Measurements from ENCODE around the gene TSPAN14. TPM values are rescaled to one million over a fixed set of nuclear protein-coding genes. Genes with fewer than 3 reads are reported as not detected.
"Not testable (repeated sequence)": the region's sequence is repeated elsewhere in the genome, so short reads cannot be mapped to it uniquely, and the experiment has no call there.

The TSPAN14 gene
- total and polyA plus RNA-seq, 4 donors: 19.8 to 82.5 (median 55.6) TPM

DNA sequence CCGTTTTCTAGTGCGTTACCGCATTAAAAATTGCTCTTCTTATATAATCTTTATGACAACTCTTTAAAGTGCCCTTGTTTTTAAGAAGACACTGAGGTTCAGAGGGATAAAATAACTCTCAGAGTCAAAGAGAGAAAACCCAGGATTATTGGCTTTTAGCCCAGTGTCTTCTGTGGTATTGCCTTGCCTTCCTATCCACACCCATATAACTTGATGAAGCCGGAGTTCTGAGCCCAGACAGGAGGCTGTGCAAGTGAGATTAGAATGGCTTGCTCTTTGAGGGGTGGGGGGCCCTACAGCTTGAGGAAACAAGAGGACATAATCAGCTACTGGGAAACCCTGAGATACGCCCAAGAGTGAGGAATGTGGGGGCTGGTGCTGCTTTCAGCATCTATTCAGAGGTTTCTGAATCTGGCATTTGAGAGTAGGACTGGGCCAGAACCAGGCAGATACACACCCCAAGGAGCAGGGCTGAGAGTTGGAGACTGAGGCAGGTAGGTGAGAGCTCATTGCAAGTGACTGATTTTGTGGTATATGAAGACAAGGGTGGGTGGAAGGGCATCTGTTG is 43.4 kb upstream of the TSPAN14 start:
- peaks cover 62% of the 10 kb centered on the region for H3K4me1 ChIP-seq (ENCODE audit: control insufficient read depth, insufficient read depth, low read length)
- H3K9me3 ChIP-seq (ENCODE audit: control insufficient read depth, insufficient read depth, low read length): no peaks in the 10 kb centered on the region
- 83% methylated on average over 1 of the region's 5 CpGs for WGBS (ENCODE audit: insufficient coverage)
- H3K27ac ChIP-seq (ENCODE audit: low read depth, low read length): no peak overlapping the region
- peak overlapping the region; percentile 80 for H3K4me3 ChIP-seq (ENCODE audit: low read depth, low read length)
- DNase-seq (ENCODE audit: low read depth in 4 of 6, low spot score in 6 of 6): peak in 1 of 6 donors; percentile 35
- peaks cover 5% of the 10 kb centered on the region for H3K36me3 ChIP-seq (ENCODE audit: control insufficient read depth, insufficient read depth, low read length)
- H3K27me3 ChIP-seq (ENCODE audit: control insufficient read depth, insufficient read depth, low read length): no peaks in the 10 kb centered on the region

DNA sequence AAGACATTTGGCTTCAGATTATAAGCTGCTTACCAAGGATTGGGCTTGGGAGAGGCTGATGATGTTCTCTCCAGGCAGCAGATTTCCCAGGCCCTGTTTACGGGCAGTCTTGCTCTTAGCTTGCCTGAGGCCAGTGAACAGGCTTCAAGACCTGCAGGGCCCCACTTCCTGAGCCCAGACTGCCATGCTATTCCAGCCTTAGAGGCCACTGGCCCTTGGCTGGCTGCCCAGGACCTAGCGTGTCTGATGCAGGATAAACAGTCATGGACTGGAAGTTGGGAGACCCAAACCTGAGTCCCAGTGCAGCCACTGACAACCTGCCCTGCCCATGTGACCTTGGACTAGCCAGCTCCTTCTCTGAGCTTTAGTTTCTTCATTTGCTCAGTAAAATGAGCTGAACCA is 42.8 kb upstream of the TSPAN14 start:
- Histone ChIP-seq H3K27ac (ENCODE audit: low read depth, low read length) (peak overlapping the region; percentile 6), H3K4me3 (ENCODE audit: low read depth, low read length) (no peak overlapping the region), H3K36me3 (ENCODE audit: control insufficient read depth, insufficient read depth, low read length) (peaks cover 5% of the 10 kb centered on the region), H3K27me3 (ENCODE audit: control insufficient read depth, insufficient read depth, low read length) (no peaks in the 10 kb centered on the region), H3K4me1 (ENCODE audit: control insufficient read depth, insufficient read depth, low read length) (peaks cover 66% of the 10 kb centered on the region), H3K9me3 (ENCODE audit: control insufficient read depth, insufficient read depth, low read length) (no peaks in the 10 kb centered on the region)
- no peak for DNase-seq (ENCODE audit: low read depth in 4 of 6, low spot score in 6 of 6)
- 51% methylated on average over 2 of the region's 2 CpGs for WGBS (ENCODE audit: insufficient coverage)

DNA sequence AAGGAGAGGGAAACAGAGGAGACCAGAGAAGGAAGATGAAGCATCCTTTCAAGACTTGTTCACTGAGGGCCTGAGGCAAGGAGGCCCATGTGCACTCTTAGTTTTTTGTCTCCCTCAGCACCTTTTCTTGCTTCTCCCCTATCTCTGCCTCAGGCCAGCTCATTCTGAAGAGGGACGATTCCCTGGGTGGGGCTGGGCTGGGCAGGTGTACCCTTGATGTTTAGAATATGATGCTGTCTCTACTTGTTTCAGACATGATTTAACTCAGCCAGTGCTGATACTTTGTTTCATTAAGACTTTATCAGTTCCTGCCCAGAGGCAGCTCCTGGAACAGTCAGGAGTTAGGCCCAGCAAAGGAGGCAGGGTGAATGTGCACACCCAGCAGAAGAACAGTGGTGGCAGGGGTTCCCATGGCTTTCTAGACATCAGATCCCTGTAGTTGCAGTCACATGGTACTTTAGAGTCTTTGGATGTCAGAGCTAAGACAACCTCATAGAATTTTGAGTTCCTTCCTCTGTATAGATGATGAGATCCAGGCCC is 42.4 kb upstream of the TSPAN14 start:
- no peak overlapping the region for H3K4me3 ChIP-seq (ENCODE audit: low read depth, low read length)
- H3K27ac ChIP-seq (ENCODE audit: low read depth, low read length): peak overlapping the region; percentile 6
- WGBS (ENCODE audit: insufficient coverage): no CpG with 5 or more reads among the region's 1 CpG

DNA sequence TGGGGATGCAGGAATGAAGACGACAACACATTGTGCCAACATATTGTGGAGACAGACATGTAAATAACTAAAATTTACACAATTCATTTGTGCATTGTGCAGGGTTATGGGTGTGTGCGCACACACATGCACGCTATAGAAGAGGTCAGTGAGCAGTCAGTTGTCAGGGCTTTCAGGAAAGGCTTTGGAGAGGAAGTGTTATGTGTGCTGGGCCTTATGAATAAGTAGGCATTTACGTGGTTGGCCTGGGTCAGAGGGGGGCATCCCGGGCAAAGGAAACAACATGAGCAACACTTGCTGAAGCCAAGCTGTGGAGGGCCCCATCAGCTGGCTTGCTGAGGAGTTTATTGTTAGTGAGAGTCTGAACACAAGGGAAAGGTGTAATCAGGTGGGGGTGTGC is 41.6 kb upstream of the TSPAN14 start:
- Histone ChIP-seq H3K27me3 (ENCODE audit: control insufficient read depth, insufficient read depth, low read length) (no peaks in the 10 kb centered on the region), H3K9me3 (ENCODE audit: control insufficient read depth, insufficient read depth, low read length) (no peaks in the 10 kb centered on the region), H3K36me3 (ENCODE audit: control insufficient read depth, insufficient read depth, low read length) (peaks cover 5% of the 10 kb centered on the region), H3K4me1 (ENCODE audit: control insufficient read depth, insufficient read depth, low read length) (peaks cover 70% of the 10 kb centered on the region), H3K4me3 (ENCODE audit: low read depth, low read length) (no peak overlapping the region), H3K27ac (ENCODE audit: low read depth, low read length) (peak overlapping the region; percentile 73)
- WGBS (ENCODE audit: insufficient coverage): 74% methylated on average over 3 of the region's 5 CpGs
- no peak for DNase-seq (ENCODE audit: low read depth in 4 of 6, low spot score in 6 of 6)

More for the DNA sequence above, 42.4 kb upstream of the TSPAN14 start:
- DNase-seq (ENCODE audit: low read depth in 4 of 6, low spot score in 6 of 6): no peak
- Histone ChIP-seq H3K27me3 (ENCODE audit: control insufficient read depth, insufficient read depth, low read length) (no peaks in the 10 kb centered on the region), H3K36me3 (ENCODE audit: control insufficient read depth, insufficient read depth, low read length) (peaks cover 5% of the 10 kb centered on the region), H3K9me3 (ENCODE audit: control insufficient read depth, insufficient read depth, low read length) (no peaks in the 10 kb centered on the region), H3K4me1 (ENCODE audit: control insufficient read depth, insufficient read depth, low read length) (peaks cover 70% of the 10 kb centered on the region)

DNA sequence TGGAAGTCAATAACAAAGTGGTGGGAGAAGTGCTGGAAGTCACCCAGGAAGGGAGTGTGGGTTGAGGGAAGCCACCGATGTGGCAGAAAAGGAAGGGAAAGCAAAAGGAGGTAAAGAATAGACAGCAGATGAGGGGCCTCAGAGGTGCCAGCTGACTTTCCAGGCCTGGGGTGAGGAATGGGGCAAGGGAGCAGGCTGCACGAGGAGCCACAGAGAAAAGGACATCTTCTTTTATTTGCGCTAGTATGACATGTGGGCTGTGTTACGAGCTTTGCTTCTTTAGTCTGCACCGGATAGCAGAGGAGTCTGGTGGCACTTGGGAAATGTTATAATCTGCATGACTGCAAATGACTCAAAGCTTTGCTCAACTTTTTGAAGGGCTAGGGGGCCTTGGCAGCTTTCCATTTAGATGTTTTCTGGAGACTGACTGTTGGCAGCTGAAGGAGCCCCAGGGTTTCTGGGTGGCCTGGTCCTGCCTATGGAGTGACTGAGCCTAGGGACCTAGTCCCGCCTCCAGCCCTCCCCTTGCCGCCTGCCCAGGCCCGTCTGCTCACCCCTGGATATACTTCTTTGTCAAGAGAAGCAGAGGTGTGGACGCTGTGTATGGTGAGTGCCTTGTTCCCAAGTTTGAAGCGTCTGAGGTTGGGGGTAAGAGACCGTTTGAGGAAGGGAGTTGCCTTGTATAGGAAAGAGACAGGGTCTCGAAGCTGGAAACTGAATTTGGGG is 40.7 kb upstream of the TSPAN14 start:
- Histone ChIP-seq H3K36me3 (ENCODE audit: control insufficient read depth, insufficient read depth, low read length) (peaks cover 5% of the 10 kb centered on the region), H3K4me1 (ENCODE audit: control insufficient read depth, insufficient read depth, low read length) (peaks cover 63% of the 10 kb centered on the region), H3K9me3 (ENCODE audit: control insufficient read depth, insufficient read depth, low read length) (no peaks in the 10 kb centered on the region), H3K4me3 (ENCODE audit: low read depth, low read length) (no peak overlapping the region), H3K27me3 (ENCODE audit: control insufficient read depth, insufficient read depth, low read length) (no peaks in the 10 kb centered on the region), H3K27ac (ENCODE audit: low read depth, low read length) (peak overlapping the region; percentile 73)
- 62% methylated on average over 9 of the region's 12 CpGs for WGBS (ENCODE audit: insufficient coverage)
- peak in 1 of 6 donors; percentile 60 for DNase-seq (ENCODE audit: low read depth in 4 of 6, low spot score in 6 of 6)

DNA sequence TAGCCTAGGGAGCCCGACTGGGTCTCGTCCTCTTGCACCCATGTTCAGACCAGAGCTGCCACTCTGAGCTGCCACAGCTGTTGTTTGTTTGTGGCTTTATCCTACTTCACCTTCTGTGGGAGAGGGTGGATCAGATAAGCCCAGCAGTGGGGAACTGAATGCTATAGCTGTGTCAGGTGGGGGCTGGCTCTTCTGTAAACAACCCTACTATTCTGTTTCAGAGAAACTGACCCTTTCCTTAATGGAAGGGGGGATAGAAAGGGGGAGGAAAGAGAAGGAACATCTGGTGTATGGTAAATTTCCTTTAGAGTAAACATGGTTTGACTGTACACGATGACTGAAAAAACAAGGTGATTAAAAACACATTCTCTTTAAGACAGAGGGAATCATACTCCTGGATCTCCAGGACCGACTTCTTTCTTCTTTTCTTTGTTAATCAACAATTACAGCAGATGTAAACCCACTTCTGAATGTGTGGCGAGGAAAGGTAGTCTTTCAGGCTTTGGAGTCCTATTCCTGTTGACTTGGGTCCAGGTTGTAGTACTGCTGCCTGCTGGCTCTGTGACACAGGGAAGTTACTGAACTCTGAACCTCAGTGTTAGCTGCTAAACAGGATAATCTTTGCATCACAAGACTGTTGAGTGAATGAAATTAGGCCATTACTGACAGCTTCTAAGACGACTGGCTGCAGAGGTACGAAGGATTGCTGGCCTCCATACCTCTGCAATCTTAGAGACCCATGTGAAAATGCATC is 39.8 kb upstream of the TSPAN14 start:
- Histone ChIP-seq H3K27me3 (ENCODE audit: control insufficient read depth, insufficient read depth, low read length) (no peaks in the 10 kb centered on the region), H3K36me3 (ENCODE audit: control insufficient read depth, insufficient read depth, low read length) (peaks cover 5% of the 10 kb centered on the region), H3K4me3 (ENCODE audit: low read depth, low read length) (no peak overlapping the region), H3K4me1 (ENCODE audit: control insufficient read depth, insufficient read depth, low read length) (peaks cover 60% of the 10 kb centered on the region), H3K27ac (ENCODE audit: low read depth, low read length) (peak overlapping the region; percentile 58), H3K9me3 (ENCODE audit: control insufficient read depth, insufficient read depth, low read length) (no peaks in the 10 kb centered on the region)
- DNase-seq (ENCODE audit: low read depth in 4 of 6, low spot score in 6 of 6): no peak
- 77% methylated on average over 5 of the region's 7 CpGs for WGBS (ENCODE audit: insufficient coverage)

DNA sequence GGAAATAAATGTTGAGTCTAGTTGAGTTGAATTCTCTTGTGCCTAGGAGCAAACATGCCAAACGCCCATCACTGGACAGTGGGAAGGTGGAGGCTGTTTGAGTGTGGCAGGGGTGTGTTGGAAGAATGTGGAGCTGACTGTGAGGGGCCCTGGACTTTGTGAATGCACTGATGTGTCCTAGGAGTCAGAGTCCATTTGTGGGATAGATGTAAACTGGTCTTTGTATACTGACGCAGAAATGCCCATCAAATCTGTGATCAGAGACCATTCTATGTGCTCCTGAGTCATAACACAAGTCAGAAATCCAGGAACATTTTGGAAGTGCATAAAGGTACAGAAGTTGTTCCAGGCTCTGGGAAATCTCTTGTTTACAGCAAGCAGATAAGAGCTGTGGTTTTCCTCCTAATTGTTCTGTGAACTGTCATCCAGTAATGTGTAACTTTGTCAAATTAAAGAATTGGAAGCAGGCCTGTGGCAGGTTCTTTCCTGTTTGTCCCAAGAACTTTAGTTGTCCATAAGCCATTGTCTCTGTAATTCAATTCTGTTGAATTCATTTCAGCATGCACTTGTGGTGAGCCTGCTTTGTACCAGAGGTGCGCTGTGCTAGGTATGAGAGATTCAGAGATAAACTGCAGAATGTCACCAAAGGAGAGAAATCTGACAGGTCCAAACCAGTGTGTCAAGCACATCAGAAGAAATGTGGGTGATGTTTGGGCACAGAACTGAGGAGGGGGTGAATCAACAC is 38.2 kb upstream of the TSPAN14 start:
- Histone ChIP-seq H3K4me1 (ENCODE audit: control insufficient read depth, insufficient read depth, low read length) (peaks cover 50% of the 10 kb centered on the region), H3K27ac (ENCODE audit: low read depth, low read length) (peak overlapping the region; percentile 74)
- WGBS (ENCODE audit: insufficient coverage): 69% methylated on average over 3 of the region's 3 CpGs

DNA sequence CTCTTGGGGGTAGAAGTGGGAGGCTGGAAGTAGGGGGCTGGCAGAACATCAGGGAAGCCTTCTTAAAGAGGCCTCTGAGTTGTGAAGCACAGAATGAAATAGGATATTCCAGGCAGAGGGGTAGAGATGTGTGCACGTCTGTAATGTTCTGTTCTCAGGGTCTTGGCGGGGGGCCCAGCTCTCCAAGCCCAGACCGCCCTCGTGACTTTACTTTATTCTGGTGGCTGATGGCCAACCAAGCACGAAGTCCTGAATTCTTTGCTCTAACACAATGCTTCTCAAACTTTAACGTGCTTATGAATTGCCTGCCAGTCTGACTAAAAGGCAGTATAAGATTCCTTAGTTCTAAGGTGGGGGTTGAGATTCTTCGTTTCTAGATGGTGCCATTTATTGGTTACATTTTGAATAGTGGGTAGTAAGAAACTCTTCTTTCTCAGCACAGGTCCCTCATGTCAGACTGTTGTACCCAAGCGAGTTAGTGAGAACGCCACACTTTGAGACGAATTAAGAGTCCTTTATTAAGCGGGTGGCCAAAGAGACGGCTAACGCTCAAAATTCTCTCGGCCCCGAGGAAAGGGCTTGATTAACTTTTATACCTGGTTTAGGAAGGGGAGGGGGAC is 37.5 kb upstream of the TSPAN14 start:
- DNase-seq (ENCODE audit: low read depth in 4 of 6, low spot score in 6 of 6): peak in 5 of 6 donors; percentile 48 to 87 (median 63)
- no peaks in the 10 kb centered on the region for H3K27me3 ChIP-seq (ENCODE audit: control insufficient read depth, insufficient read depth, low read length)
- peak overlapping the region; percentile 74 for H3K27ac ChIP-seq (ENCODE audit: low read depth, low read length)
- peaks cover 43% of the 10 kb centered on the region for H3K4me1 ChIP-seq (ENCODE audit: control insufficient read depth, insufficient read depth, low read length)
- 42% methylated on average over 9 of the region's 15 CpGs for WGBS (ENCODE audit: insufficient coverage)
- peaks cover 15% of the 10 kb centered on the region for H3K36me3 ChIP-seq (ENCODE audit: control insufficient read depth, insufficient read depth, low read length)
- H3K4me3 ChIP-seq (ENCODE audit: low read depth, low read length): no peak overlapping the region
- H3K9me3 ChIP-seq (ENCODE audit: control insufficient read depth, insufficient read depth, low read length): no peaks in the 10 kb centered on the region

More for the DNA sequence above, 38.2 kb upstream of the TSPAN14 start:
- Histone ChIP-seq H3K36me3 (ENCODE audit: control insufficient read depth, insufficient read depth, low read length) (peaks cover 13% of the 10 kb centered on the region), H3K4me3 (ENCODE audit: low read depth, low read length) (no peak overlapping the region), H3K27me3 (ENCODE audit: control insufficient read depth, insufficient read depth, low read length) (no peaks in the 10 kb centered on the region), H3K9me3 (ENCODE audit: control insufficient read depth, insufficient read depth, low read length) (no peaks in the 10 kb centered on the region)
- DNase-seq (ENCODE audit: low read depth in 4 of 6, low spot score in 6 of 6): no peak

DNA sequence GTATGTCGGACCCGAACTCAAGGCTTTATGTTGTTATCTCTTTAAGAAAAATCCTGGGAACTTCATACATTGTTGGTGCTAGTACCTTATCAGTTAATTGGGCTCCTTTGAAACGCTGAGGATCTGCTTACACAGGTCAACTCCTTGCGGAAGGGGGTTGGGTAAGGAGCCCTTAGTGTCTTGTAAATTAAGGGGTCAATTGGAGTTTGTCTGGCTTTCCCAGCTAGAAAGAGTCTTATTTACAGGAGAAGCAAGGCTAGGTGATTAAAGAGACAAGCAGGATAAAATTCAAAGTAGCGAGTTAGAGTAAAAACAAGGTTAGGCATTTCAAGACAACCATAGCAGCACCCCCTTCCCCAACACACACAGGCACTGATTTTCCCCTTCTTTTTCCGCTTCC is 36.9 kb upstream of the TSPAN14 start:
- H3K9me3 ChIP-seq (ENCODE audit: control insufficient read depth, insufficient read depth, low read length); H3K27me3 ChIP-seq (ENCODE audit: control insufficient read depth, insufficient read depth, low read length); H3K27ac ChIP-seq (ENCODE audit: low read depth, low read length); H3K4me3 ChIP-seq (ENCODE audit: low read depth, low read length); DNase-seq (ENCODE audit: low read depth in 4 of 6, low spot score in 6 of 6): not testable (repeated sequence)
- no CpG with 5 or more reads among the region's 6 CpGs for WGBS (ENCODE audit: insufficient coverage)
- Histone ChIP-seq H3K36me3 (ENCODE audit: control insufficient read depth, insufficient read depth, low read length) (peaks cover 16% of the 10 kb centered on the region), H3K4me1 (ENCODE audit: control insufficient read depth, insufficient read depth, low read length) (peaks cover 38% of the 10 kb centered on the region)
